Peyer's patch (tissue), 4 donors: ENCODE results near the gene KRTAP20-1. TPM values are rescaled to one million over a fixed set of nuclear protein-coding genes. Genes with fewer than 3 reads are reported as not detected.

Experiments used
- DNase-seq, 3 donors: peaks; one replicate each; pipeline ENCODE4 v3.0.0-alpha.2; 2017 to 2019
- H3K27ac ChIP-seq, 4 donors: fragments of 200-600 bp; sonication (generic); one replicate each; pipeline ENCODE4 v1.5.1; 2016 to 2019
- H3K27me3 ChIP-seq, 2 donors: fragments of 200-600 bp; sonication (generic); one replicate each; pipeline ENCODE4 v1.5.1; 2019
- H3K36me3 ChIP-seq, 3 donors: fragments of 200-600 bp; sonication (generic); one replicate each; pipeline ENCODE4 v1.5.1; 2016 to 2019
- H3K4me1 ChIP-seq, 4 donors: fragments of 200-600 bp; sonication (generic); one replicate each; pipeline ENCODE4 v1.5.1; 2016 to 2019
- H3K4me3 ChIP-seq, 4 donors: fragments of 200-600 bp; sonication (generic); 1 replicate in 3 of 4; 2 replicates in 1 of 4; pipeline ENCODE4 v1.5.1; 2016 to 2019; ENCODE audit warnings: mild to moderate bottlenecking in 1 of 4
- H3K9me3 ChIP-seq, 4 donors: fragments of 200-600 bp; sonication (generic); one replicate each; pipeline ENCODE4 v1.5.1; 2016 to 2019; ENCODE audit warnings: mild to moderate bottlenecking in 1 of 4
- POLR2A ChIP-seq, 2 donors: fragments of 450-650 bp; IDR thresholded peaks; one replicate each; pipeline ENCODE4 v1.5.1; 2017; ENCODE audit warnings: antibody characterized with exemption in 2 of 2, mild to moderate bottlenecking in 2 of 2, moderate library complexity in 2 of 2
- total RNA-seq, 4 donors: library from RNA; depleted of rRNA; stranded (reverse); fragments of >200 nt; gene quantifications; one replicate each; pipeline ENCODE4 v1.1.0, GENCODE V29; 2016
- TF ChIP-seq, protein P1 (sequence below), 6 experiments: fragments of 450-650 bp in 4 of 6; fragments of 200-600 bp in 2 of 6; sonication (generic) in 1 of 6; IDR thresholded peaks; one replicate each; pipeline ENCODE4 v1.5.1; 2017 to 2019; ENCODE audit warnings: antibody characterized with exemption in 6 of 6, mild to moderate bottlenecking in 3 of 6, moderate library complexity in 1 of 6

KRTAP20-1 gene
- total RNA-seq, 4 donors from 2014 or later, result not detected

DNA sequence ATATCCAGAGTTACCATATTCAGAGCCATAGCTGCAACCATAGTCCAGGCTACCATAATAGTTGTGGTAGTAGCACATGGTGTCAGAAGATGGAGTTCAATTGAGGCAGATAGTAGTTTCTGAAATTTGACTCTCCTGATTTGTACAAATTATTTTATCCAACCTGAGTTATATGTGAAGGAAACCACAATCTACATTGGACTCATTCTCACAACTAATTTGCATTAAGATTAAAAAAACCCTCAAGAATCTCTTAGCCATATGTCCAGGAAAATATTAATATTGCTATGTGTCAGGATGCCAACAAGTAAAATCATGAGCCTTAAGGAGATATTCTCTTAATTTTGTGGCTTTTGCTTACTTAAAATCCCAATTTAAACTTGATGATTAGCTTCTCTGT, 25.9 kb upstream of the KRTAP20-1 start, which contains the start of gene KRTAP22-2:
Gene KRTAP22-2, minus strand, starts transcription at position 101 of the 400 bp plus-strand sequence.
- H3K4me3 ChIP-seq, result no peak within 1 kb of the TSS
- no peak for DNase-seq
- no peak within 1 kb of the TSS for H3K27ac ChIP-seq
- H3K36me3 ChIP-seq, result no peaks in the 10 kb centered on the region
- H3K9me3 ChIP-seq, result no peaks in the 10 kb centered on the region
- no peaks in the 10 kb centered on the region for H3K27me3 ChIP-seq
- no peaks in the 10 kb centered on the region for H3K4me1 ChIP-seq
- no peak for TF ChIP-seq POLR2A (IDR thresholded peaks at IDR 0.05)
- TF ChIP-seq, protein P1, sequence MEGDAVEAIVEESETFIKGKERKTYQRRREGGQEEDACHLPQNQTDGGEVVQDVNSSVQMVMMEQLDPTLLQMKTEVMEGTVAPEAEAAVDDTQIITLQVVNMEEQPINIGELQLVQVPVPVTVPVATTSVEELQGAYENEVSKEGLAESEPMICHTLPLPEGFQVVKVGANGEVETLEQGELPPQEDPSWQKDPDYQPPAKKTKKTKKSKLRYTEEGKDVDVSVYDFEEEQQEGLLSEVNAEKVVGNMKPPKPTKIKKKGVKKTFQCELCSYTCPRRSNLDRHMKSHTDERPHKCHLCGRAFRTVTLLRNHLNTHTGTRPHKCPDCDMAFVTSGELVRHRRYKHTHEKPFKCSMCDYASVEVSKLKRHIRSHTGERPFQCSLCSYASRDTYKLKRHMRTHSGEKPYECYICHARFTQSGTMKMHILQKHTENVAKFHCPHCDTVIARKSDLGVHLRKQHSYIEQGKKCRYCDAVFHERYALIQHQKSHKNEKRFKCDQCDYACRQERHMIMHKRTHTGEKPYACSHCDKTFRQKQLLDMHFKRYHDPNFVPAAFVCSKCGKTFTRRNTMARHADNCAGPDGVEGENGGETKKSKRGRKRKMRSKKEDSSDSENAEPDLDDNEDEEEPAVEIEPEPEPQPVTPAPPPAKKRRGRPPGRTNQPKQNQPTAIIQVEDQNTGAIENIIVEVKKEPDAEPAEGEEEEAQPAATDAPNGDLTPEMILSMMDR (IDR thresholded peaks at IDR 0.05), result no peak

DNA sequence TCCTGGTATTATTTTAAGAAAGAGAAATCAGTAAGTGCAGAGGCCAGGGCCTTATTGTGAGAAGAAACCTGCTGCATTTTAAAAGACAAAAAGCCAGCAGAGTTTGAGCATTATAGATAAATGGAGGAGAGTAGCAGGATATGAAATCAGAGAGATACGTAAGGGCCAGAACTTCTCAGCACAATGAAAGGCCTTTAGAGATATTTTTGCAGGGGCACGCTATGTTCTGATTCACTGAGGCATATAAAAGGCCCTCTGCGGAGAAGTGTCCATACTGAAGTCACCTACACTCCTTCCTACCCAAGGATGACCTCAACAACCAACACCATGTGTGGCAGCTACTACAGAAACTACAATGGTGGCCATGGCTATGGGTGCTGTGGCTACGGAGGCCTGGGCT, 24.1 kb upstream of the KRTAP20-1 start, which contains the start of gene KRTAP6-3:
Gene KRTAP6-3, plus strand, starts transcription at position 301 of the 400 bp plus-strand sequence. Its CDS starts 6 bp downstream, at position 307.
- Histone ChIP-seq H3K4me1 (no peaks in the 10 kb centered on the region), H3K27me3 (no peaks in the 10 kb centered on the region), H3K27ac (no peak within 1 kb of the TSS), H3K36me3 (no peaks in the 10 kb centered on the region), H3K4me3 (no peak within 1 kb of the TSS), H3K9me3 (no peaks in the 10 kb centered on the region)
- TF ChIP-seq, protein P1 (IDR thresholded peaks at IDR 0.05), result no peak
- no peak for TF ChIP-seq POLR2A (IDR thresholded peaks at IDR 0.05)
- DNase-seq, result no peak

GRCh38 chr21:30598802-30599201, 17.4 kb upstream of the KRTAP20-1 start, which contains the start of gene KRTAP6-2:
TSS of gene KRTAP6-2 (minus strand) at chr21:30598902. CDS start at chr21:30598874, 28 bp downstream.
- no peak within 1 kb of the TSS for H3K4me3 ChIP-seq
- no peak within 1 kb of the TSS for H3K27ac ChIP-seq
- H3K27me3 ChIP-seq, result no peaks in the 10 kb centered on the region
- H3K4me1 ChIP-seq, result no peaks in the 10 kb centered on the region
- H3K36me3 ChIP-seq, result no peaks in the 10 kb centered on the region
- H3K9me3 ChIP-seq, result peaks cover 0 to 3% (median 0%) of the 10 kb centered on the region in 4 donors
- no peak for TF ChIP-seq POLR2A (IDR thresholded peaks at IDR 0.05)
- TF ChIP-seq, protein P1 (IDR thresholded peaks at IDR 0.05), result no peak
- DNase-seq, result no peak

DNA sequence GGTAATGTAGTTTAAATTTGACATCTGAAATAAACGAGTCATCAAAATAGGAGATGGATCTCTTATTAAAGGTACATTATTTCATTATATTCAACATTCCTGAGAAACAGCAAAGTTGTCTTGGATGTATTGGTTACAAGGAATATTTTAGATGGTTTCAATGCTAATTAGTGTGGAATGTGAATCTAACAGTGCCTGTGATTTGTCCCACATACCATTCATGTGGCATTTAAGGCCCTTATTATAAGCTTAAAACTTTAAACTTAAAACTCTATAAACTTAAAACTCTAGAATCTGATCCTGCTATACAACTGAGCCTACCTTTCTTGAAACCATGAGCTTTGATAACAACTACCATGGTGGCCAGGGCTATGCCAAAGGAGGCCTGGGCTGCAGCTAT, 15.4 kb upstream of the KRTAP20-1 start, which contains the start of gene KRTAP22-1:
Gene KRTAP22-1, plus strand, starts transcription at position 301 of the 400 bp plus-strand sequence.
- no peak for DNase-seq
- Histone ChIP-seq H3K9me3 (peaks cover 0 to 3% (median 0%) of the 10 kb centered on the region in 4 donors), H3K27ac (no peak within 1 kb of the TSS), H3K4me3 (no peak within 1 kb of the TSS), H3K36me3 (no peaks in the 10 kb centered on the region), H3K4me1 (no peaks in the 10 kb centered on the region), H3K27me3 (no peaks in the 10 kb centered on the region)
- no peak for TF ChIP-seq POLR2A (IDR thresholded peaks at IDR 0.05)
- TF ChIP-seq, protein P1 (IDR thresholded peaks at IDR 0.05), result no peak

DNA sequence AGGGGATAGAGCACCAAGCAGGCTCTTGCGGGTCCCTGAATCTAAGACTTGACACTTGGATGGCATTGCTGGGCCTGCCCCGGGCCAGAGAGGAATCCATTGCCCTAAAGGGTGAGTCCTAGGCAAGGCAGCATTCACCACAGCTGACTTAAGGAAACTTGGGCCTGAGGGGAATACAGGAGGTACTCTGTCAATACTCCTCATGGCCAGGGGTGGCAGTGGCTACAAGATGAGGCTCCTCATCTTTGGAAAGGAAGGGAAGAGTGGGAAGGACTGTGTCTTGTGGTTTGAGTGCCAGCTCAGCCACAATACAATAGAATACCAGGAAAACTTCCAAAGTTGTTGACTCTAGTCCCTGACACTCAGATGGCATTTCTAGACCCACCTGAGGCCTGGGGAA, 10.3 kb upstream of the KRTAP20-1 start:
- Histone ChIP-seq H3K4me1 (no peaks in the 10 kb centered on the region), H3K36me3 (no peaks in the 10 kb centered on the region), H3K4me3 (no peak overlapping the region), H3K27me3 (no peaks in the 10 kb centered on the region), H3K9me3 (no peaks in the 10 kb centered on the region), H3K27ac (no peak overlapping the region)
- no peak for DNase-seq
- TF ChIP-seq POLR2A (IDR thresholded peaks at IDR 0.05), result no peak
- TF ChIP-seq, protein P1 (IDR thresholded peaks at IDR 0.05), result no peak
